RWPE2 (cell line): ENCODE results near the gene SCIN.

Experiments
- ATAC-seq: fragments of 200-7000 bp; cut with Tn5 transposase; 3 replicates; pipeline ENCODE4 v1.9.1; 2021; ENCODE audit warnings: low read depth
- DNase-seq: peaks from one replicate; pipeline ENCODE4 v3.0.0-alpha.2; 2020; ENCODE audit warnings: low spot score
- H3K27ac ChIP-seq: fragments of 450-650 bp; 2 replicates; pipeline ENCODE4 v1.5.1; 2017; ENCODE audit warnings: mild to moderate bottlenecking; ENCODE audit not compliant: poor library complexity, severe bottlenecking
- H3K27me3 ChIP-seq: fragments of 250-450 bp; sonication (Bioruptor Pico); 2 replicates; pipeline ENCODE4 v1.5.1; 2021; ENCODE audit warnings: mild to moderate bottlenecking, moderate library complexity; ENCODE audit not compliant: insufficient read depth, poor library complexity, severe bottlenecking
- H3K36me3 ChIP-seq: fragments of 250-450 bp; sonication (Bioruptor Pico); 2 replicates; pipeline ENCODE4 v1.5.1; 2020; ENCODE audit warnings: low read depth, mild to moderate bottlenecking, moderate library complexity
- H3K4me1 ChIP-seq: fragments of 250-450 bp; sonication (Bioruptor Pico); 2 replicates; pipeline ENCODE4 v1.5.1; 2021; ENCODE audit warnings: mild to moderate bottlenecking, moderate library complexity; ENCODE audit not compliant: insufficient read depth, poor library complexity, severe bottlenecking
- H3K4me3 ChIP-seq: fragments of 250-450 bp; sonication (Bioruptor Pico); 2 replicates; pipeline ENCODE4 v1.5.1; 2021; ENCODE audit warnings: mild to moderate bottlenecking, moderate library complexity; ENCODE audit not compliant: severe bottlenecking
- H3K9me3 ChIP-seq: fragments of 250-450 bp; sonication (Bioruptor Pico); 2 replicates; pipeline ENCODE4 v1.5.1; 2021; ENCODE audit warnings: mild to moderate bottlenecking, moderate library complexity; ENCODE audit not compliant: severe bottlenecking
- CTCF ChIP-seq: fragments of 450-650 bp; IDR thresholded peaks from one replicate; pipeline ENCODE4 v1.5.1; 2017; ENCODE audit warnings: mild to moderate bottlenecking, moderate library complexity; ENCODE audit not compliant: poor library complexity, severe bottlenecking

The SCIN gene

DNA sequence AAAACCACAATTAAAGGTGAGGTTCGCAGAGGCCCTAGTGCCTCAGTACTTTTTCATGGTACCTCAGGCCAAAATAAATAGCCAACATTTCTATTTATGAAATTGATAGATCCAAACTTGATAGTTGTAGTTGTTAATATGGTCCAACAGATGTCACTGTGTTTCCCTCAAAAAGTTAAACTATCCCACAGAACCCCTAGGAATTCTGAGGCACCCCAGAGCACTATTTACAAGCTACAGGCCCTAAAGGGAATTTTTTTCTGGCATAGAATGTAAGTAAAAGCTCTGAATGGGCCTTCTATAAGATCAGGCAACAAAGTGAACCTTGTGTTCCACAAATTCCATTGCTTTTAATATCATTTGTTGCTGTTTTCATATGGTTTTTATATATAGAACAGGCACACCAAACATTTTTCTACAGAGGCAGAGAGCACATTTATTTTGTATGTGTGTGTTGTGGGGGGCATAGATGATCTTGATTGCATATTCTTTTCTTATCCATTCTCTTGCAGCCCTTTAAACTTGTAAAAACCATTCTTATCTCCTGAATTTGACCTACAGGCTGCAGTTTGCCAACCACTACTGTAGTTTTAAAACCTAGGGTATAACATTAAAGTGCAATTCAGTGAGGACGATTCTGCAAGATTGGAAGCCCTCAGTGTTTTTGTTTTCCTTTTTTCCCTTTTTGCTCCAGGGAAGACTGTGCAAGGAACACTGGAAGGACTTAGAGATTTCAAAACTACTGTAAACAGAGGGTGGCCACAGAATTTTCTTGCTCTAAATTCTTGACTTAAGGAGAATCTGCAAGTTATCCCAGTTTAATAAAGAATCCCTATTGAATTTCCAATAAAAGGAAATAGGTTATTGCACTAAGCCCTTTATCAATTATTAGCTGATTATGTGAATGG, 113.4 kb downstream of the SCIN start:
- Histone ChIP-seq H3K27ac (no peak overlapping the region), H3K27me3 (no peaks in the 10 kb centered on the region), H3K36me3 (peaks cover 3% of the 10 kb centered on the region), H3K4me1 (no peaks in the 10 kb centered on the region), H3K4me3 (no peak overlapping the region), H3K9me3 (no peaks in the 10 kb centered on the region)
- peak; percentile 74 for TF ChIP-seq CTCF
- ATAC-seq = no peak
- no peak for DNase-seq

DNA sequence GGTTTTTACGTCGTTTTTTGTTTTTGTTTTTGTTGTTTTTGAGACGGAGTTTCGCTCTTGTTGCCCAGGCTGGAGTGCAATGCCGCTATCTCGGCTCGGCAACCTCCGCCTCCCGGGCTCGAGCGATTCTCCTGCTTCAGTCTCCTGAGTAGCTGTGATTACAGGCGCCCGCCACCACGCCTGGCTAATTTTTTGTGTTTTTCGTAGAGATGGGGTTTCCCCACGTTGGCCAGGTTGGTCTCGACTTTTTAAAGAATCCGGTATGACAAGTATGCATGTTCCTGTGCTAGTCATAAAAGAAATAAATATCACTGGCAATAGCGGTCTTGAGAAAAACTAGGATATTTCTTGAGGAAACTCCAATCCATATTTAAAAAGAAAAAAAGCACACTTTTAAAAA, 114.2 kb downstream of the SCIN start:
- no peaks in the 10 kb centered on the region for H3K4me1 ChIP-seq
- no peak overlapping the region for H3K27ac ChIP-seq
- H3K36me3 ChIP-seq = peaks cover 11% of the 10 kb centered on the region
- no peaks in the 10 kb centered on the region for H3K9me3 ChIP-seq
- no peak overlapping the region for H3K4me3 ChIP-seq
- ATAC-seq = no peak
- no peak for DNase-seq
- H3K27me3 ChIP-seq = no peaks in the 10 kb centered on the region
- TF ChIP-seq CTCF = no peak

- no peak overlapping the region for H3K4me3 ChIP-seq
- H3K36me3 ChIP-seq = peaks cover 14% of the 10 kb centered on the region
- no peaks in the 10 kb centered on the region for H3K27me3 ChIP-seq
- no peaks in the 10 kb centered on the region for H3K9me3 ChIP-seq
- DNase-seq = no peak
- H3K27ac ChIP-seq = peak overlapping the region; percentile 76
- ATAC-seq = no peak
- no peak for TF ChIP-seq CTCF
- H3K4me1 ChIP-seq = no peaks in the 10 kb centered on the region
Measured at GRCh38 chr7:12685550-12685949, 115.0 kb downstream of the SCIN start.

DNA sequence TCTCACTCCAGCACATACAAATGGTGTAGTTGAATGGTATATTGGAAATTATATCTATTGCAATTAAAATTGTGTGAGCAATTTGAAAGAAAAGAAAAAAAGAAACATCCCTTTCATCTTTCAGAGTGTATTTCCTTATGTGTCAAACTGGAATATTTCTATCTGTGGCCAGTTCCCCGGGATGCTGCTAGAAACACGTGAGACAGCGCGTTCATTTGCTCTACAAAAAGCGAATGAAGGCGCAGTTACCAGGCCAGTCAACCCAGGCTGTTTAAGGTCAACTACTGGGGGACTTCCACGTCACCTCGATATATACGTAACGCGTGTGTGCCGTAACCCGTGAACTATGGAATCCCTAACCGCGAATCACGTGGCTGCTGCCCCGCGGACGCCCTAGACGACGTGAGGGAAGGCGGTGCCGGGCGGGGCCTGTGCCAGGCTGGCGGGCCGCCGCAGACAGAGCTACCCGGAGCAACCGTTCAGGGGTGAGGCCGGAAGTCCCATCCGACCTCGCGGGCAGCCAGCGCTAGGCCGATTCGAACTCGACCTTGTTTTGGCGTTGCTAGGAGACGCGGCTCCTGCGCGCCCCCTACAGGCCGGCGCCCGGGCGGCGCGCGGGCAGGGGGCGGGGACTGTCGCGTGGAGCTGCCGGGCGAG, 115.8 kb downstream of the SCIN start:
- peaks cover 4% of the 10 kb centered on the region for H3K4me1 ChIP-seq
- peak; percentile 95 for TF ChIP-seq CTCF
- H3K27ac ChIP-seq = peak overlapping the region; percentile 76
- DNase-seq (peak; percentile 95), ATAC-seq (peak; percentile 76)
- H3K27me3 ChIP-seq = no peaks in the 10 kb centered on the region
- peaks cover 14% of the 10 kb centered on the region for H3K36me3 ChIP-seq
- peak overlapping the region; percentile 55 for H3K4me3 ChIP-seq
- H3K9me3 ChIP-seq = no peaks in the 10 kb centered on the region
